Muscle of leg (tissue), 11 donors: ENCODE results near the gene EYS. TPM values are rescaled to one million over a fixed set of nuclear protein-coding genes. Genes with fewer than 3 reads are reported as not detected.
A peak's percentile ranks its signal among the peaks of the same experiment; 100 is the strongest.

ENCODE experiments used
- DNase-seq: peaks from one replicate; pipeline ENCODE4 v3.0.0; 2013
- H3K27ac ChIP-seq: one replicate; pipeline ENCODE4 v1.5.1; 2013; ENCODE audit warnings: mild to moderate bottlenecking, low read length, control low read depth
- H3K27me3 ChIP-seq: one replicate; pipeline ENCODE4 v1.6.1; 2013; ENCODE audit warnings: low read length; ENCODE audit not compliant: control insufficient read depth, insufficient read depth
- H3K36me3 ChIP-seq: one replicate; pipeline ENCODE4 v1.6.1; 2013; ENCODE audit warnings: low read length; ENCODE audit not compliant: control insufficient read depth, insufficient read depth
- H3K4me1 ChIP-seq: one replicate; pipeline ENCODE4 v1.6.1; 2013; ENCODE audit warnings: low read length; ENCODE audit not compliant: control insufficient read depth, insufficient read depth
- H3K4me3 ChIP-seq: one replicate; pipeline ENCODE4 v1.5.1; 2013; ENCODE audit warnings: low read length, control low read depth
- H3K9me3 ChIP-seq: replicated peaks from 2 replicates; pipeline ENCODE4 v1.6.1; 2013; ENCODE audit warnings: low read depth, low read length; ENCODE audit not compliant: control insufficient read depth
- WGBS: methylation state at CpG from one replicate; pipeline ENCODE4 v1.1.5; 2013; ENCODE audit warnings: missing lambda C conversion rate; ENCODE audit not compliant: insufficient coverage; 5-methylcytosine and 5-hydroxymethylcytosine counted together
- polyA plus RNA-seq, 8 donors: library from polyadenylated mRNA; unstranded; fragments of 120-200 nt; gene quantifications; one replicate each; pipeline versions ENCODE4 v1.2.1 to v1.2.3, GENCODE V29; 2013; ENCODE audit warnings: inconsistent platforms in 1 of 8, low replicate concordance in 1 of 8; ENCODE audit not compliant: insufficient read length in 8 of 8, insufficient read depth in 1 of 8
- total RNA-seq: library from RNA; stranded (reverse); fragments of 120-200 nt; gene quantifications from one replicate; pipeline ENCODE4 v1.2.4, GENCODE V29; 2013

EYS gene
- total and polyA plus RNA-seq, 9 donors = 0.24 to 1.1 (median 0.66) TPM

GRCh38 chr6:64553249-64553786, 1153.7 kb downstream of the EYS start:
- no peak overlapping the region for H3K27ac ChIP-seq
- peak; percentile 68 for DNase-seq
- no peaks in the 10 kb centered on the region for H3K27me3 ChIP-seq
- no peaks in the 10 kb centered on the region for H3K4me1 ChIP-seq
- H3K36me3 ChIP-seq = no peaks in the 10 kb centered on the region
- WGBS = no CpG with 5 or more reads among the region's 1 CpG
- H3K9me3 ChIP-seq = no peaks in the 10 kb centered on the region
- no peak overlapping the region for H3K4me3 ChIP-seq

DNA sequence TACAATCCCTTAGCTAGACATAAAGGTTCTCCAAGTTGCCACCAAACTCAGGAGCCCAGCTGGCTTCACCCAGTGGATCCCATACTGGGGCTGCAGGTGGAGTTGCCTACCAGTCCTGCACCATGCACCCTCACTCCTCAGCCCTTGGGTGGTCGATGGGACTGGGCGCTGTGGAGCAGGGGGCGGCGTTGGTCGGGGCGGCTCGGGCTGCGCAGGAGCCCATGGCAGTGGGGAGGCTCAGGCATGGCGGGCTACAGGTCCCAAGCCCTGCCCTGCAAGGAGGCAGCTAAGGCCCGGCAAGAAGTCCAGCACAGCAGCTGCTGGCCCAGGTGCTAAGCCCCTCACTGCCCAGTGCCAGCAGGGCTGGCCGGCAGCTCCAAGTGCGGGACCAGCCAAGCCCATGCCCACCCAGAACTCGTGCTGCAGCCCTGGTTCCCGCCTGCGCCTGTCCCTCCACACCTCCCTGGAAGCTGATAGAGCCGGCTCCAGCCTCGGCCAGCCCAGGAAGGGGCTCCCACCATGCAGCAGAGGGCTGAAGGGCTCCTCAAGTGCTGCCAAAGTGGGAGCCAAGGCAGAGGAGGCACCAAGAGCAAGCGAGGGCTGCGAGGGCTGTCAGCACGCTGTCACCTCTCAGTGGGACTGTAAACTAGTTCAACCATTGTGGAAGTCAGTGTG, 1159.3 kb downstream of the EYS start:
- Histone ChIP-seq H3K4me3 (no peak overlapping the region), H3K27me3 (no peaks in the 10 kb centered on the region), H3K27ac (no peak overlapping the region), H3K36me3 (no peaks in the 10 kb centered on the region), H3K4me1 (no peaks in the 10 kb centered on the region), H3K9me3 (peaks cover 4% of the 10 kb centered on the region)
- no peak for DNase-seq
- WGBS = 96% methylated on average over 13 of the region's 20 CpGs

- Histone ChIP-seq H3K4me3 (no peak overlapping the region), H3K9me3 (no peaks in the 10 kb centered on the region), H3K36me3 (no peaks in the 10 kb centered on the region), H3K27ac (no peak overlapping the region), H3K27me3 (no peaks in the 10 kb centered on the region), H3K4me1 (no peaks in the 10 kb centered on the region)
- DNase-seq = peak; percentile 48
- WGBS = 20% methylated on average over 1 of the region's 2 CpGs
Measured at GRCh38 chr6:64539917-64540316, 1167.1 kb downstream of the EYS start.

DNA sequence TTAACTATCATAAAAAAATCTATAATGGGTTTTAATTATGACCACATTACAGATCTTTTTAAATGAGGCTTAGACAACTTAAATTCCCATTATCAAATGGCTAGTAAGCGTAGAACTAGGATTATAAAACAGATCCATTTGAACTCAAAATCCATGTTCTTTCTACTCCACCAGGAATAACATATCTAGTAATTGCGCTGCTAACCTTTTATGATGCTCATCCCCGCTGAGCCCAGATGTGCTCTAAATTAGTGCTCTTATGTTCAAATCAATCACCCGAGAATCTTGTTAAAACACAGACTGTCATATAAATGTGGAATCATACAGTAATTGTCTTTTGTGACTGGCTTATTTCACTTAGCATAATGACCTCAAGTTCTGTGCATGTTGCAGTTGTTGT, 1168.3 kb downstream of the EYS start:
- H3K27ac ChIP-seq = no peak overlapping the region

DNA sequence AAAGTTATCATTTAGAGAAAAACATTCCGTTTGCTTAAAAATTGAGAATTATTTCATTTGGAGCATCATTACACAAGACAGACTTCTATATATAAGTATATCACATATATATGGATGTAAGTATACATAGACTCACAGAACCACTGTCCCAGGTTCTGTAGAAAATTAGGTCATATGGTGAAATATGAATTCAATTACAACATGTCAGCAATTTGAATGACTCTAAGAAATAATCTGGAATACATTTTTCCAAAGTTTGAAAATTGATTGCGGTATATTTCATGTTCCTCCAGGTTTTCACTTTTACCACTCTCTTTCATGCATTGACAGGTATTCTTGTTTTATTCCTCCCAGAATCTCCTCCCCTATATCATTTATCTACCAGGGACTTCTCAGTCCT, 1179.1 kb downstream of the EYS start:
- H3K4me3 ChIP-seq = no peak overlapping the region
- 86% methylated on average over 1 of the region's 2 CpGs for WGBS
- no peaks in the 10 kb centered on the region for H3K36me3 ChIP-seq
- H3K27ac ChIP-seq = no peak overlapping the region
- no peak for DNase-seq
- no peaks in the 10 kb centered on the region for H3K9me3 ChIP-seq
- H3K4me1 ChIP-seq = no peaks in the 10 kb centered on the region
- H3K27me3 ChIP-seq = no peaks in the 10 kb centered on the region

More for the DNA sequence above, 1168.3 kb downstream of the EYS start:
- Histone ChIP-seq H3K27me3 (no peaks in the 10 kb centered on the region), H3K9me3 (no peaks in the 10 kb centered on the region), H3K36me3 (no peaks in the 10 kb centered on the region), H3K4me1 (no peaks in the 10 kb centered on the region), H3K4me3 (no peak overlapping the region)
- DNase-seq = no peak
- 72% methylated on average over 2 of the region's 4 CpGs for WGBS

- no peak overlapping the region for H3K27ac ChIP-seq
- no peak for DNase-seq
- H3K36me3 ChIP-seq = no peaks in the 10 kb centered on the region
- no peak overlapping the region for H3K4me3 ChIP-seq
- H3K9me3 ChIP-seq = peaks cover 3% of the 10 kb centered on the region
- no peaks in the 10 kb centered on the region for H3K4me1 ChIP-seq
- H3K27me3 ChIP-seq = no peaks in the 10 kb centered on the region
Measured at GRCh38 chr6:64522859-64523258, 1184.2 kb downstream of the EYS start.

GRCh38 chr6:64520050-64520449, 1187.0 kb downstream of the EYS start:
- Histone ChIP-seq H3K4me1 (no peaks in the 10 kb centered on the region), H3K27ac (no peak overlapping the region), H3K27me3 (no peaks in the 10 kb centered on the region), H3K4me3 (no peak overlapping the region), H3K9me3 (peaks cover 3% of the 10 kb centered on the region), H3K36me3 (no peaks in the 10 kb centered on the region)
- DNase-seq = no peak

DNA sequence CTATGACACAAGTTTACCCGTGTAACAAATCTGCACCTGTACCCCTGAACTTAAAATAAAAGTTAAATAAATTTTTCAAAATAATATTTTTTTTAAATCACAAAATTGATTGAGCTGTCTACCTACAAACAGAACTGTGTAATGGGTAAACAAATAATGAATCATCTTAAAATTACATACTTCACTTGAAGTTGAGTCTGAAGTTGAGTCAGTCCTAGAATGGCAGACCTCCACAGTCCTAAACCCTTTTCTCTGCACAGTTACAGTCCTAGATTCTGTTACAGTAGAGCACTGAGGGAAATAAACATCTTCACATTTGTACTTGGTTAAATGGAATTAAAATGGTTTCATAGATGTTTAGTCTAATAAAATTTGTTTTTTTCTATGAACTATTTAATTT, 1190.6 kb downstream of the EYS start:
- WGBS = no CpG with 5 or more reads among the region's 1 CpG
- Histone ChIP-seq H3K4me1 (no peaks in the 10 kb centered on the region), H3K27me3 (no peaks in the 10 kb centered on the region), H3K9me3 (peaks cover 2% of the 10 kb centered on the region), H3K4me3 (no peak overlapping the region), H3K27ac (no peak overlapping the region), H3K36me3 (no peaks in the 10 kb centered on the region)
- DNase-seq = no peak

DNA sequence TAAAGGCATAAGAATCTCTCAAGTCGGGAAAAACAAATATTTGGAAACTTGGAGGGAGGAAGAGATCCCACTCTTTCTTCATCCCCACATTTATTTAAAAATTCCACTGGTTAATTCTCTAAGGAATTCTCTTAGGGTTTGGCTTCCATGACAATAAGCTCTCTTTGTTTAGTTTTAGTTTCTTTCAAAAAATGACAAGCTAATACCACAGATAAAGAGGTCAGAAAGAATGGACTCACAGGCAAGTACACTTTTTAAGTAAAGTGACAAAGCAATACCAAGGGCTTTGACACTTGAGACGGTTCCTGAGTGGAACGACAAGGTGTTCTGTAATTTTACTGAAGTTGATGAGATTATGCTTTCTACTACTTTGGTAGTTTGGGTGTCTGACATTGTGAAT, 1199.4 kb downstream of the EYS start:
- Histone ChIP-seq H3K27me3 (no peaks in the 10 kb centered on the region), H3K27ac (no peak overlapping the region), H3K4me1 (no peaks in the 10 kb centered on the region), H3K9me3 (no peaks in the 10 kb centered on the region), H3K4me3 (no peak overlapping the region), H3K36me3 (no peaks in the 10 kb centered on the region)
- no peak for DNase-seq
- WGBS = 86% methylated on average over 2 of the region's 3 CpGs

- Histone ChIP-seq H3K36me3 (no peaks in the 10 kb centered on the region), H3K27ac (no peak overlapping the region), H3K27me3 (no peaks in the 10 kb centered on the region), H3K9me3 (no peaks in the 10 kb centered on the region), H3K4me3 (no peak overlapping the region), H3K4me1 (no peaks in the 10 kb centered on the region)
- DNase-seq = no peak
- WGBS = no CpG with 5 or more reads among the region's 4 CpGs
Measured at GRCh38 chr6:64505312-64505711, 1201.7 kb downstream of the EYS start.

DNA sequence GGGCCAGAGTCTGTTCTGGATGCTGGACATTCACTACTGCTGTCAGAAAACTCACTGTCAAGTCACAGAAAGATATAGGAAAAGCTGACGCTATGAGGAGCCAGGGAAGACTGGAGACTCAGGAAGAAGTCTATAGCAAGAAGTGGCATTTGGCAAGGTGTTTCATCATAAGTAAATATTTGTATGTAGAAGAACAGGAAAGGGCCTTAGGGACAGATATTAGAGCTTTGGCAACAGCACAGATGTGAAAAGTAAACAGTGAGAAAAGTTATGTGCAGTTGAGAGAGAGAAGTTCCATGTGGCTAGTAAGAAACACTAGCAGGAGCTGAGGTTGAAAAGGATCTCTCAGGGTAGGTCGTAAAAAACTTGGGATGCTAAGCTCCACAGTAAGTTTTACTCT, 1202.5 kb downstream of the EYS start:
- no peak for DNase-seq
- 78% methylated on average over 2 of the region's 2 CpGs for WGBS
- no peak overlapping the region for H3K27ac ChIP-seq
- no peaks in the 10 kb centered on the region for H3K27me3 ChIP-seq
- H3K9me3 ChIP-seq = no peaks in the 10 kb centered on the region
- H3K4me3 ChIP-seq = no peak overlapping the region
- H3K4me1 ChIP-seq = no peaks in the 10 kb centered on the region
- H3K36me3 ChIP-seq = no peaks in the 10 kb centered on the region
